Esophagus squamous epithelium (tissue), 5 donors: ENCODE results near the gene HRH4. TPM values are rescaled to one million over a fixed set of nuclear protein-coding genes. Genes with fewer than 3 reads are reported as not detected.

Experiments
- DNase-seq: peaks from one replicate; lab custom pipeline; 2025; lab: John Stamatoyannopoulos, UW
- H3K27ac ChIP-seq, 4 donors: fragments of 200-600 bp; sonication (generic); one replicate each; pipeline ENCODE4 v1.5.1; 2016 to 2019; ENCODE audit warnings: mild to moderate bottlenecking in 1 of 4
- H3K27me3 ChIP-seq, 4 donors: fragments of 200-600 bp; sonication (generic); 1 replicate in 3 of 4; 2 replicates in 1 of 4; pipeline versions ENCODE4 v1.5.1 to v1.6.0; 2017 to 2021; ENCODE audit warnings: antibody characterized with exemption in 1 of 4
- H3K36me3 ChIP-seq, 3 donors: fragments of 200-600 bp; sonication (generic); one replicate each; pipeline ENCODE4 v1.5.1; 2016 to 2019
- H3K4me1 ChIP-seq, 3 donors: fragments of 200-600 bp; sonication (generic); one replicate each; pipeline ENCODE4 v1.5.1; 2017 to 2019
- H3K4me3 ChIP-seq, 4 donors: fragments of 200-600 bp; sonication (generic); 1 replicate in 3 of 4; 2 replicates in 1 of 4; pipeline ENCODE4 v1.5.1; 2016 to 2019; ENCODE audit warnings: mild to moderate bottlenecking in 2 of 4, moderate library complexity in 1 of 4
- H3K9me3 ChIP-seq, 3 donors: fragments of 200-600 bp; sonication (generic); one replicate each; pipeline ENCODE4 v1.5.1; 2016 to 2019
- CTCF ChIP-seq, 6 experiments: fragments of 450-650 bp in 4 of 6; fragments of 200-600 bp in 2 of 6; sonication (generic) in 2 of 6; IDR thresholded peaks; one replicate each; pipeline ENCODE4 v1.5.1; 2016 to 2019; ENCODE audit warnings: antibody characterized with exemption in 6 of 6, mild to moderate bottlenecking in 4 of 6, moderate library complexity in 4 of 6
- POLR2A ChIP-seq, 4 donors: fragments of 450-650 bp; IDR thresholded peaks; one replicate each; pipeline ENCODE4 v1.6.1; 2017; ENCODE audit warnings: antibody characterized with exemption in 4 of 4, mild to moderate bottlenecking in 4 of 4, moderate library complexity in 3 of 4
- WGBS, 2 donors: methylation state at CpG; one replicate each; pipeline ENCODE4 v1.1.5; 2018; 5-methylcytosine and 5-hydroxymethylcytosine counted together
- intact Hi-C: fragments of 100-400 bp; cut with DNase I; formaldehyde crosslinking; loops from one replicate; pipeline ENCODE4 v1.15.0; 2022
- total RNA-seq, 4 donors: library from RNA; depleted of rRNA; stranded (reverse); fragments of >200 nt; gene quantifications; one replicate each; pipeline ENCODE4 v1.1.0, GENCODE V29; 2016
- donor health status: DM: yes; HTN: yes; CAD: no.

The HRH4 gene
- total RNA-seq, 4 donors from 2014 or later, result 0.38 TPM; not detected in 3

DNA sequence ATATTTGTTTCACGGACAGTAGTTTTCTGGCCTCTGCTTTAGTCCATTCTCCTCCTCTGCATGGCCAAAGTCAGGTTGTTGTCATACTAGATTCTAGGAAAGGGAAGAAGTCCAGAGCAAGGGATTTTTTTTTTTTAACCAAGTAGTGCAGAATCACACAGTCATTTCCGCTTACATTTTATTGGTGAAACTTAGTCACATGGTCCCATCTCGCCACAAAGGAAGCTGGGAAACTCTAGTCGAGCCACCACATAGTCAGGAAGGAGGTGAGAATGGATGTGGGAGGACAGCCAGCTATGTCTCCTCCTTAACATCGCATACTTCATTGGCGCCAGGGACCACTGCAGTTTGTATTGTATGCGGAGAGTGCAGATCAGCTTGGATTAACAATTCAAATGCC is 10.4 kb downstream of the HRH4 start:
- intact Hi-C loops, result no loop called here
- H3K4me3 ChIP-seq, result no peak overlapping the region
- no peak for DNase-seq

GRCh38 chr18:24472591-24472990 is 12.2 kb downstream of the HRH4 start:
- H3K4me3 ChIP-seq, result no peak overlapping the region
- TF ChIP-seq CTCF (IDR thresholded peaks at IDR 0.05) (no peak), POLR2A (IDR thresholded peaks at IDR 0.05) (no peak)
- H3K9me3 ChIP-seq, result no peaks in the 10 kb centered on the region
- WGBS, 2 donors, result 68 to 80% methylated on average over 5 of the region's 5 CpGs
- no peak overlapping the region for H3K27ac ChIP-seq
- no peaks in the 10 kb centered on the region for H3K27me3 ChIP-seq
- no peak for DNase-seq
- intact Hi-C loops, result no loop called here
- peaks cover 0 to 9% (median 0%) of the 10 kb centered on the region in 3 donors for H3K4me1 ChIP-seq
- no peaks in the 10 kb centered on the region for H3K36me3 ChIP-seq

More for the DNA sequence above, 10.4 kb downstream of the HRH4 start:
- Histone ChIP-seq H3K4me1 (peaks cover 0 to 9% (median 0%) of the 10 kb centered on the region in 3 donors), H3K27me3 (no peaks in the 10 kb centered on the region), H3K27ac (no peak overlapping the region), H3K36me3 (no peaks in the 10 kb centered on the region), H3K9me3 (no peaks in the 10 kb centered on the region)
- TF ChIP-seq POLR2A (IDR thresholded peaks at IDR 0.05), result no peak
- TF ChIP-seq CTCF (IDR thresholded peaks at IDR 0.05), result no peak
- 88 to 93% methylated on average over 6 to 7 of the region's 7 CpGs for WGBS, 2 donors

DNA sequence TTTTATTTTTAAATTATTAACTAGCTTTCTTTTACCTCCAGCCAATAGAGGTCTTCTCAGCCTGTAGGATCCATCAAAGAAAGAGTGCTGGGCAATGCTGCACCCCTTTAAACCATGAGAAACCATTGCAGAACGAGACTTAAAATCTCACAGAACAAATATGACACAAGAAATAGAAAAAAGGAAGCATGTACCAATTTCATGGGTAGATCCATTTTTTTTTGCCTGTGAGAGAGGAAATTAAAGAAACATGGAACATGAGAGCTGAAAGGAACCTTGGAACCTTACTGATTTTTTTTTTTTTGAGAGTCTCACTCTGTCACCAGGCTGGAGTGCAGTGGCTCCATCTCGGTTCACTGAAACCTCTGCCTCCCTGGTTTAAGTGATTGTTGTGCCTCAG is 14.0 kb downstream of the HRH4 start:
- intact Hi-C loops, result no loop called here
- Histone ChIP-seq H3K36me3 (no peaks in the 10 kb centered on the region), H3K4me3 (no peak overlapping the region), H3K27ac (no peak overlapping the region), H3K4me1 (peaks cover 0 to 9% (median 0%) of the 10 kb centered on the region in 3 donors), H3K9me3 (no peaks in the 10 kb centered on the region), H3K27me3 (no peaks in the 10 kb centered on the region)
- TF ChIP-seq POLR2A (IDR thresholded peaks at IDR 0.05) (no peak), CTCF (IDR thresholded peaks at IDR 0.05) (no peak)
- 65 to 81% methylated on average over 2 of the region's 2 CpGs for WGBS, 2 donors
- DNase-seq, result no peak

DNA sequence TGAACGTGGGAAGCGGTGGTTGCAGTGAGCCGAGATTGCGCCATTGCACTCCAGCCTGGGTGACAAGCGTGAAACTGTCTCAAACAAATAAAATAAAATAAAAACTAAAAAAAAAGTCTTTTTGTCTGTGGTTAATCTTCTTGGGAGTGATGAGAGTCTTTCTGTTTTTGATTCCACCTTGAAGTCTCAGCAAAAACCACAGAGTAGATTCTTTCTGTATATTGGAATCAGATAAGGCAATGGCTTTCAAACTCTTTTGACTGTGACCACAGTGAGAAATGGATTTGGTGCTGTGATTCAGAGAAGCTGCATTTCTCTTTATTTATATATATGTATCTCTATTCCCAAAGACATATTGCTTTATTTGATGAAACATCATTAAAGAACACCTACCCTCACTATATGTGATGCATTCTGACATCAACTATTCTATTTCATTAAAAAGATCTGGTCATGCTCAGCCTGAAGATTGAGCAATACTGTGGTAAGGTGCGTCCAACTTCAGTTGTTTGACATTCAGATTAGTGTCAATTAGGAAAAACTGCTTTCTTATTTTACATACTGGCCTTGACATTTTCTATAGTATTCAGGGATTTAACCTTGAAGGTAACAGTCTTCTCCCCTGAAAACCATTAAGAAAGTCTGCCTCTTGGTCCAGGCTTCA is 15.6 kb downstream of the HRH4 start:
- H3K27me3 ChIP-seq, result no peaks in the 10 kb centered on the region

More for the DNA sequence above, 15.6 kb downstream of the HRH4 start:
- H3K9me3 ChIP-seq, result no peaks in the 10 kb centered on the region
- intact Hi-C loops, result no loop called here
- 75 to 77% methylated on average over 6 of the region's 6 CpGs for WGBS, 2 donors
- no peak for DNase-seq
- no peak overlapping the region for H3K4me3 ChIP-seq
- TF ChIP-seq POLR2A (IDR thresholded peaks at IDR 0.05), result no peak
- TF ChIP-seq CTCF (IDR thresholded peaks at IDR 0.05), result no peak
- H3K27ac ChIP-seq, result no peak overlapping the region
- H3K4me1 ChIP-seq, result no peaks in the 10 kb centered on the region
- no peaks in the 10 kb centered on the region for H3K36me3 ChIP-seq
